ENCODE data around the gene LY86.

LY86 gene

GRCh38 chr6:6676910-6677441 lies 88.5 kb downstream of the LY86 start:
- in situ Hi-C loops (cut with MboI; ENCODE audit: low sequenced_read_pairs): loop anchor here (25.0 kb wide), 1 partner anchor 935 kb away; no protein-coding TSS in a partner anchor

DNA sequence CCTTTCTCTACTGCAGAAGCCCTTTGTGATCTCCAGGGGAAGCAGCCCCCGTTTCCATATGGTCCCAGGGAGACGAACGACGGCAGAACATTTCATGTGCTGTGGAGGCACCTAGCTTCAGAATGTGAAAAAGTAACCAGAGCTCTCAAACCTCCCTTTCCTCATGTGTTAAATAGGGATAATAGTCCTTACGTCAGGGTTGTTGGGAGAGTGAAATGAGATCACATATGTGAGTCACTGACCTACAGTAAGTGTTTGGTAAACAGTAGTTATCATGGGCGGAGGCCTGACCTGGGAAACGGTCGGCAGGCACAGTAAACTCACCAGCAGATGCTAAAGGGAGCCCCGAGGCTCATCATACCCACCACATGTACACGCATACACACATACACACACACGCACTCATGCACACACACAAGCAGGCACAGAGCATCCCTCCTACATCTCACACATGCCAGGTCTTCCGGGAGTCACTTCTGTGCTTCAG lies 89.7 kb downstream of the LY86 start:
- in situ Hi-C loops (cut with MboI; ENCODE audit: low sequenced_read_pairs): loop anchor here (25.0 kb wide), 1 partner anchor 934 kb away; no protein-coding TSS in a partner anchor

DNA sequence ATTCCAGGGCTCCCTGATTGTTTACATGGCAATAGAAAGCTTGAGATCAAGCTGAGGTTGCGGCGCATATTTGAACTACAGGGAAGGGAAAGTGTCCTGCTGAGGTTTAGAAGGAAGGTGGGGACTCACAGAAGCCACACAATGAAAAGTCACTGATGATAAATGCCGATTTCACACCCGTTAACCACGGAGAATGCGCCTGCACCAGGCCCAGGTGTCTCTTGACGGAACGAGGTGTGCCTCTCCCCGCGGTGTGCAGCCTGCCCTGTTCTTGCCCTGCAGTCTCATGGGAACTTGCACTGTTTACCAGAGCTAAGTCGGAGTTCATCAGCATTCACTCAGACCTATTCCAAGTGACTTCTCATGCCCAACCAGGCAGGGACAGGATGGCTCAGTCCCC lies 90.3 kb downstream of the LY86 start:
- in situ Hi-C loops (cut with MboI; ENCODE audit: low sequenced_read_pairs): loop anchor here (25.0 kb wide), 1 partner anchor 933 kb away; no protein-coding TSS in a partner anchor

DNA sequence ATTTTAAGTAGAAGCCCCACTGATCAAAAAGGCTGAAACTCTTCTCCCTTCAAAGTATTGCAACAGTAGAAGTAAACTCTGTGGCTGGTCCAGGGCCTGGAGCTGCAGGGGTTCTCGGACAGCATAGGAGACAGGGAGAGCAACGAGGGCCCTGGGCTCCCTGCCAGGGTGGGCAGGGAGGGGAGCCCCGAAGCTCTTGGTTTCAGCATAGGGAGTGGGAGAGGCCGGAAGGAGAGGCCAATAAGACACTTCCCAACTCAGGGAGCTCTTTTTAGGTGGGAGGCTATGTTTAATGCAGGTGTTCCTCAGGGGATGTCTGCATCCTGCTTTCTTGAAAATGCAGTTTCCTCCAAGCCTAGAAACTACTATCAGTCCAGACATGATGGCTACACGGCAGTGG lies 91.1 kb downstream of the LY86 start:
- in situ Hi-C loops (cut with MboI; ENCODE audit: low sequenced_read_pairs): loop anchor here (25.0 kb wide), 1 partner anchor 933 kb away; no protein-coding TSS in a partner anchor

GRCh38 chr6:6680526-6680925 lies 92.0 kb downstream of the LY86 start:
- in situ Hi-C loops (cut with MboI; ENCODE audit: low sequenced_read_pairs): loop anchor here (25.0 kb wide), 1 partner anchor 932 kb away; no protein-coding TSS in a partner anchor

GRCh38 chr6:6681075-6681849 lies 92.7 kb downstream of the LY86 start:
- in situ Hi-C loops (cut with MboI; ENCODE audit: low sequenced_read_pairs): loop anchor here (25.0 kb wide), 1 partner anchor 931 kb away; no protein-coding TSS in a partner anchor

DNA sequence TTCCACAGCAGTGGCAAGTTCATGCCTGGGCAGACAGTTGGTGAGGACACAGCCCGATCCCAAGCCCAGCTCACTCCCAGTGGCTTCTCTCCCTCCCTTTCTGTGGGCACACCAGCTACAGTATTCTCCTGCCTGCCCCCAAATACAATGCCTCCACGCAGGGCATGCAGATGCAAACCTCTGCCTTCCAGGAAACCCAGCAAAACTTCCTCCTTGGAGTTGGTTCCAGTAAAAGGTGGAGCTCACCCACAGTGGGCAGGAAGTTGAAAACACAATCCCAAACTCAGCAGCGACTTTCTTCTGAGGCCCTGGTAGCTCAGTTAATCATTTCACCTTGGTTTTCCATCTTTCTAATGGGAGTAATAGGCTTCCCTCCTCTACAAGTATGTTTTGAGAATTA lies 93.7 kb downstream of the LY86 start:
- in situ Hi-C loops (cut with MboI; ENCODE audit: low sequenced_read_pairs): loop anchor here (25.0 kb wide), 1 partner anchor 930 kb away; no protein-coding TSS in a partner anchor

- in situ Hi-C loops (cut with MboI; ENCODE audit: low sequenced_read_pairs): loop anchor here (25.0 kb wide), 1 partner anchor 928 kb away; no protein-coding TSS in a partner anchor
These were observed 95.7 kb downstream of the LY86 start for GRCh38 chr6:6683969-6684833.

DNA sequence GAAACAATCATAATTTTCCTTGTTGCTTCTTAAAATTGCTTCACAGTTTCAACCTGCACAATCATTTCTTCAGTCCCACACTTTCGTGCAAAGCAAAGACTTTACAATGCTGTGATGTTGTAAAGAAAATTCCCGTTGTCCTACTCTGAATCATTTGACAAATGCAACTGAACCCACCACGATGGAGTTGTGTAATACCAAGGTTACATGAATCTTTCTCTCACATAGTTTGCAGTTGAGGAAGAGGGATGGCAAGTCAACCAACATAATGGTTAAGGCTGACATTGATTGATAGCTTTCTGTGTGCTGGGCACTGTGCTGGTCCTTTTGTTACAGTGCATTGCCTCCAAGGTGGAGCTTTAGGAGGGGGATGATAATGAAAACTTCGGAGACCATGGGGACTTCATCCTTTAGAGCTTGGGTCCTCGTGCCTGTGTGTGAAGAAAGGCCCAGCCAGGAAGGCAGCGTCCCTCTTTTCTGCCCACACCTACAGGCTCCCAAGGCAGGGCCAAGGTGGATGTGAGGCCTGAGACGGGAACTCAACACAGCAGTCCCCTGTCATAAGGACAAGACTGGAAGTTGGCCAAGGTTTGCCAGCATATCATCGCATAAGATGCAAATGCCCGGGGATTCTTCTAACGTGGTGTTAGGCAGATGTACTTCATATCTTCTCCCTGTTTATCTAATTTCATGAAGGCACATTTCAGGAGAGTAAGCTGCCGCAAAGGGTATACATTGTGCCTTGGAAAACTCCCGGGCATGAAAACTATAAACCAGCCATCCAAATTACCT lies 96.9 kb downstream of the LY86 start:
- in situ Hi-C loops (cut with MboI; ENCODE audit: low sequenced_read_pairs): loop anchor here (25.0 kb wide), 1 partner anchor 927 kb away; no protein-coding TSS in a partner anchor

- in situ Hi-C loops (cut with MboI; ENCODE audit: low sequenced_read_pairs): loop anchor here (25.0 kb wide), 1 partner anchor 926 kb away; no protein-coding TSS in a partner anchor
These were observed 97.7 kb downstream of the LY86 start for GRCh38 chr6:6686176-6686575.

- in situ Hi-C loops (cut with MboI; ENCODE audit: low sequenced_read_pairs): loop anchor here (25.0 kb wide), 1 partner anchor 925 kb away; no protein-coding TSS in a partner anchor
These were observed 98.5 kb downstream of the LY86 start for GRCh38 chr6:6686748-6687601.

GRCh38 chr6:6688283-6688682 lies 99.8 kb downstream of the LY86 start:
- in situ Hi-C loops (cut with MboI; ENCODE audit: low sequenced_read_pairs): loop anchor here (25.0 kb wide), 1 partner anchor 924 kb away; no protein-coding TSS in a partner anchor

- in situ Hi-C loops (cut with MboI; ENCODE audit: low sequenced_read_pairs): loop anchor here (25.0 kb wide), 1 partner anchor 923 kb away; no protein-coding TSS in a partner anchor
These were observed 100.4 kb downstream of the LY86 start for GRCh38 chr6:6688951-6689350.

- in situ Hi-C loops (cut with MboI; ENCODE audit: low sequenced_read_pairs): loop anchor here (25.0 kb wide), 1 partner anchor 923 kb away; no protein-coding TSS in a partner anchor
These were observed 101.1 kb downstream of the LY86 start for GRCh38 chr6:6689400-6690143.

DNA sequence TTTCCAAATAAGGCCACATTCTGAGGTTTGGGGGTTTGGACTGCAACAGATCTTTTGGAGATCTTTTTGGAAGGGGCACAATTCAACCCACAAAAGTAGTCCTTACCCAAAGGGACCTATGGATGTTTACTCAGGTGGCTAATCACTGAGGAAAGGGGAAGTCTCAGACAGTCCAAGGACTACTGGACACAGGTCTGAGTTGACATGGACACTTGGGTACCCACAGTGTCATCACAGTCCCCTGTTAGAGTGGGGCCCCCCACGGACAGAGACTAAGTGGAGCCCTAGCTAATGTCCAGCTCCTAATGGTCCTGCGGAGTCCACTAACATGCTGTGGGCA lies 101.6 kb downstream of the LY86 start:
- in situ Hi-C loops (cut with MboI; ENCODE audit: low sequenced_read_pairs): loop anchor here (25.0 kb wide), 1 partner anchor 922 kb away; no protein-coding TSS in a partner anchor

- in situ Hi-C loops (cut with MboI; ENCODE audit: low sequenced_read_pairs): loop anchor here (25.0 kb wide), 1 partner anchor 918 kb away; no protein-coding TSS in a partner anchor
These were observed 105.9 kb downstream of the LY86 start for GRCh38 chr6:6694368-6694780.

- in situ Hi-C loops (cut with MboI; ENCODE audit: low sequenced_read_pairs): loop anchor here (25.0 kb wide), 1 partner anchor 917 kb away; no protein-coding TSS in a partner anchor
These were observed 106.5 kb downstream of the LY86 start for GRCh38 chr6:6694825-6695624.

Data from HL-60/S4 treated with retinoic acid at 250 ng/mL for 4 days and 3 days (cell line).